ENCODE results near the gene RAB6B. TPM values are rescaled to one million over a fixed set of nuclear protein-coding genes. Genes with fewer than 3 reads are reported as not detected.

RAB6B gene
- total and polyA plus RNA-seq, 2 of the 4 experiments (the other 2 are of a cell fraction), result 0.18 to 1.2 TPM

DNA sequence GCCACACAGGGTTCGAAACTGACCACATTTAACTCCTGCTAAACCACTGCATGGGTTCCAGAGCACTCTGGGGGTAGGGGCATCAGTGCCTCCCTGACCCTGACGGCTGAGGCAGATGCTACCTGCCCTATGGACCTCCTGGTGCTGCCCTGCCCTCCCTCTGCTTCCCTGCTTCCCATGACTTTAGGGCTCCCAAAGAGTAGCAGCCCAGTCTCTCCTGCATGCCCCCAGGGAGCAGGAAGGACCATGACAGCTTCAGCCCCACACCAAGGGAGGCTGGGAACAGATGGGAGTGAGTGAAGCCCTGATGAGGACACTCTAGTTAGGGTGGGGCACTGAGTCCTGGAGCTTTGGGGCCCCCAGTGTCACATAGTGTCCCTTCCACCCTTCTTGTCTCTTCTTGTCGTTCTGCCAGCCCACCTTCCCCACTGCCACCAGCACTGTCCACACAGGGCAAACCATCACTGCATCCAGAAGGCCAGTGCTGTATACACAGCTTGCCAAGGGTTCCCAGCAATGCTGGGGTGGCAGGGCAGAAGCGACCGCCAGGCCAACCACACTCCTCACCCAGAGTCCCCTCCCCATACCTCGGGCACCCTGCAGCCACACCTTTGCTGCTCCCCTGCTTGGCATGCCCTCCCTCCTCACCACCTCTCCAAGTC, 59.1 kb downstream of the RAB6B start:
- Histone ChIP-seq H3K4me1 (ENCODE audit: control insufficient read depth, insufficient read depth, low read length) (no peaks in the 10 kb centered on the region), H3K9me3 (ENCODE audit: control insufficient read depth, insufficient read depth, low read length) (no peaks in the 10 kb centered on the region), H2AFZ (replicated peaks; ENCODE audit: low read length, poor library complexity) (peak overlapping the region; percentile 11), H3K36me3 (ENCODE audit: control insufficient read depth, insufficient read depth, low read length) (no peaks in the 10 kb centered on the region), H3K4me2 (ENCODE audit: low read depth, low read length) (no peak overlapping the region), H2BK20ac (ENCODE audit: low read depth, low read length) (no peak overlapping the region), H2BK120ac (ENCODE audit: low read depth, low read length) (no peak overlapping the region), H3K23ac (ENCODE audit: low read depth, low read length) (no peak overlapping the region), H3K9ac (ENCODE audit: low read depth, low read length) (no peak overlapping the region), H2BK5ac (ENCODE audit: low read depth, low read length, poor library complexity, severe bottlenecking) (no peak overlapping the region), H2BK15ac (ENCODE audit: low read depth, low read length) (no peak overlapping the region), H3K18ac (ENCODE audit: low read depth, low read length) (no peak overlapping the region), H3K4me3 (ENCODE audit: insufficient read depth, low read depth, low read length) (no peak overlapping the region), H4K8ac (ENCODE audit: low read depth in 2 of 2, low read length in 2 of 2) (no peak overlapping the region), H2AK5ac (ENCODE audit: low read depth, low read length) (no peak overlapping the region), H4K91ac (ENCODE audit: insufficient read depth, low read depth, low read length) (no peak overlapping the region), H3K4ac (ENCODE audit: low read depth, low read length) (no peak overlapping the region), H2AK9ac (replicated peaks; ENCODE audit: low read depth, low read length, poor library complexity) (no peak overlapping the region), H3K14ac (replicated peaks; ENCODE audit: low read depth, low read length) (no peak overlapping the region), H4K20me1 (ENCODE audit: insufficient read depth, low read length) (no peaks in the 10 kb centered on the region; the same call in 1 of the 2 replicates), H3K27ac (ENCODE audit: insufficient read depth, low read length) (no peak overlapping the region), H3K79me1 (ENCODE audit: low read depth in 1 of 2, low read length in 2 of 2) (no peaks in the 10 kb centered on the region), H3K27me3 (ENCODE audit: control insufficient read depth, insufficient read depth, low read length) (peaks cover 4% of the 10 kb centered on the region; the same call in 1 of the 2 replicates), H4K5ac (ENCODE audit: low read depth, low read length) (no peak overlapping the region), H3K56ac (ENCODE audit: extremely low read depth, insufficient read depth, low read length) (no peak overlapping the region), H3K9me1 (ENCODE audit: insufficient read depth, low read length) (no peaks in the 10 kb centered on the region)
- TF ChIP-seq RAD21 (IDR thresholded peaks at IDR 0.05; ENCODE audit: low read length) (no peak), RCOR1 (IDR thresholded peaks at IDR 0.05; ENCODE audit: insufficient replicate concordance, low read length) (no peak), NFE2L2 (IDR thresholded peaks at IDR 0.05; ENCODE audit: low read depth, low read length) (no peak), FOS (IDR thresholded peaks at IDR 0.05; ENCODE audit: low read depth, low read length) (no peak), SMC3 (IDR thresholded peaks at IDR 0.05; ENCODE audit: low read depth, low read length) (no peak), POLR2A (IDR thresholded peaks at IDR 0.05; ENCODE audit: low read depth, low read length) (no peak), MAFK (IDR thresholded peaks at IDR 0.05; ENCODE audit: low read depth, low read length) (no peak), CHD1 (IDR thresholded peaks at IDR 0.05; ENCODE audit: low read depth, low read length) (no peak), MAZ (IDR thresholded peaks at IDR 0.05; ENCODE audit: borderline replicate concordance, low read depth, low read length) (no peak)
- TF ChIP-seq, protein P1, sequence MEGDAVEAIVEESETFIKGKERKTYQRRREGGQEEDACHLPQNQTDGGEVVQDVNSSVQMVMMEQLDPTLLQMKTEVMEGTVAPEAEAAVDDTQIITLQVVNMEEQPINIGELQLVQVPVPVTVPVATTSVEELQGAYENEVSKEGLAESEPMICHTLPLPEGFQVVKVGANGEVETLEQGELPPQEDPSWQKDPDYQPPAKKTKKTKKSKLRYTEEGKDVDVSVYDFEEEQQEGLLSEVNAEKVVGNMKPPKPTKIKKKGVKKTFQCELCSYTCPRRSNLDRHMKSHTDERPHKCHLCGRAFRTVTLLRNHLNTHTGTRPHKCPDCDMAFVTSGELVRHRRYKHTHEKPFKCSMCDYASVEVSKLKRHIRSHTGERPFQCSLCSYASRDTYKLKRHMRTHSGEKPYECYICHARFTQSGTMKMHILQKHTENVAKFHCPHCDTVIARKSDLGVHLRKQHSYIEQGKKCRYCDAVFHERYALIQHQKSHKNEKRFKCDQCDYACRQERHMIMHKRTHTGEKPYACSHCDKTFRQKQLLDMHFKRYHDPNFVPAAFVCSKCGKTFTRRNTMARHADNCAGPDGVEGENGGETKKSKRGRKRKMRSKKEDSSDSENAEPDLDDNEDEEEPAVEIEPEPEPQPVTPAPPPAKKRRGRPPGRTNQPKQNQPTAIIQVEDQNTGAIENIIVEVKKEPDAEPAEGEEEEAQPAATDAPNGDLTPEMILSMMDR (conservative IDR thresholded peaks at IDR 0.05; ENCODE audit: low read depth, low read length), result no peak
- DNase-seq (no peak), ATAC-seq (ENCODE audit: low read depth) (no peak)
- intact Hi-C loops (cut with micrococcal nuclease), result no loop called here
- POLR2A ChIA-PET (ENCODE audit: unreplicated experiment), result no interaction called here
- CTCF ChIA-PET, result interaction anchor here (1.0 kb wide), 1 partner anchor 10 kb away, joined by 3 read pairs; no protein-coding TSS in a partner anchor
- in situ Hi-C loops (cut with MboI; ENCODE audit: low sequenced_read_pairs), result no loop called here
- 10% methylated on average over 2 of the region's 6 CpGs; no CpG with 5 or more reads in 1 of the 2 experiments for WGBS, 2 experiments (ENCODE audit: extremely low coverage in 2 of 2, insufficient read length in 1 of 2)
- dilution Hi-C loops (cut with HindIII; ENCODE audit: low sequenced_read_pairs, unreplicated experiment), result no loop called here
- no TSS peak for BruUV-seq (replicated peaks)
